NCI-H2196 treated with DMSO at 0.1 percent for 48 hours (cell line): ENCODE results near the gene ERCC4.

Experiments
- DNase-seq: peaks from one replicate; lab custom pipeline; 2025; ENCODE audit not compliant: unreplicated experiment; lab: John Stamatoyannopoulos, UW

ERCC4 gene

GRCh38 chr16:13909872-13910303 is 10.1 kb upstream of the ERCC4 start:
- DNase-seq, result peak; percentile 13

- no peak for DNase-seq
Measured at GRCh38 chr16:13911306-13911705, 8.6 kb upstream of the ERCC4 start.

DNA sequence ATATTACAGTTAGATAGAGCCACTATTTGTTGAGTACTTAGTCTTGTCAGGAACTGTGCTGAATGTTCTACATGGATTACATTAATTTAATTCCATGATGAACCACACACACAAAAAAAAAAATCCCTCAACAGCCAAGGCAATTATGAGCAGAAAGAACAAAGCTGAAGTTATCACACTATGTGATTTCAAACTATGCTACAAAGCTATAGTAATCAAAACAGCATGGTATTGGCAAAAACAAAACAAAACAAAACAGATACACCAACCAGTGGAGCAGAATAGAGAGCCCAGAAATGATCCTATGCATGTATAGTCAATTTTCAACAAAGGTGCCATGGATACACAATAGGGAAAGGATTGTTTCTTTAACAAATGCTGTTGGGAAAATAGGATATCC is 8.1 kb upstream of the ERCC4 start:
- no peak for DNase-seq

- no peak for DNase-seq
Measured at GRCh38 chr16:13912891-13913290, 7.1 kb upstream of the ERCC4 start.

GRCh38 chr16:13913374-13914292 is 6.3 kb upstream of the ERCC4 start:
- DNase-seq, result no peak

- no peak for DNase-seq
Measured at GRCh38 chr16:13915033-13915635, 4.8 kb upstream of the ERCC4 start.

- peak; percentile 53 for DNase-seq
Measured at GRCh38 chr16:13919330-13919682, 648 bp upstream of the ERCC4 start.

GRCh38 chr16:13920510-13920818 is 510 bp downstream of the ERCC4 start:
- DNase-seq, result no peak

DNA sequence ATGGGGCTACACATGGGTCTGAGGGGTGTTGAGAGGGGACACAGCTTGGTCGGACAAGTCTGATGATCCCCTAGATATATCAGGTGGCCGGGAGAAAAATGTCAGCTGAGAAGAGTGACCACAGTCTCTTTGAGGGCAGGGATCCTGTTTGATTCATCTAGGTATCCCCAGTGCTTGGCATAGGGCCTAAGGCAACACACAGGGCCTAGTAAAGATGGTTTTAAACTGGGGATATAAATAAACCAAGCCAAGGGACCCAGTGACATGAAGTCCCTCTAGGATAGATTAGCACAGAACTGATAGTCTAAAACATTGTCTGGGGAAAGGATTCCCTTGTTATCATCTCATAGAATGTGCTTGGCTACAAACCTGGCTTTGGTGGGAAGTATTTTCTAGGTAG is 1.4 kb downstream of the ERCC4 start:
- no peak for DNase-seq

GRCh38 chr16:13923703-13924298 is 3.8 kb downstream of the ERCC4 start:
- peak; percentile 61 for DNase-seq

- no peak for DNase-seq
Measured at GRCh38 chr16:13926464-13926863, 6.5 kb downstream of the ERCC4 start.

DNA sequence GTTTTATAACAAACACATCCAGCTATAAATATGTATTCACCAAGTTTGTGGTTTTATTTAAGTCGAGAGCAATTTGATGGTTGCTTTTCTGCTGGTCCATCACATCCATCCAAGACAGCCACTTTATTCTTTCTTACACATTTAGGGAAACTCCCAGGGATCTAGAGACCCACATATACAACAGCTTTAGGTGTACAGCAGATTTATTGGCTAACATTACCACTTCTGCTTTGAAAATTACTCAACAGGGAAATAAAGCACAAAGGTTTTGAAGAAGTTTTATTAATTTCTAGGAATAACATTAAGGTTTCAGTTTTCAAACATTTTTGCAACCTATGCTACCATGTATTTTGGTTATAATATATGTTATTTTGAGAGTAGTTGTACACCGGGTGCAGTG is 6.9 kb downstream of the ERCC4 start:
- no peak for DNase-seq

DNA sequence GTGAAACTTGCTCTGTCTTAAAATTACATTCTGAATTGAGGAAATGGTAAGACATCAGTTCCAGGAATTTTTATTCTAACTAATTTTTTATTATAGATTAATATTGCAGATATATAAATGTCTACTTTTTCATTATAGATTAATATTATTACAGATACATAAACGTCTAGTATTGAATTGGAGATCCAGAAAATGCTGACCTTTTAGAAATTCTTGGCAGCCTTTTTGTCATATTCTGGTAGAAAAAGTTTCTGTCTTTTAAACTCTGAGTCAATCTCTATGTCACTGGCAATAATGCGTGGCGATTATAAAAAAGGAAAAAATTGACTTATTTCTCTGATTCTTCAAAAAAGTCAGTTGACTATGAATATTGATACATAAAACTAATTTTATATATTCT is 8.7 kb downstream of the ERCC4 start:
- no peak for DNase-seq

DNA sequence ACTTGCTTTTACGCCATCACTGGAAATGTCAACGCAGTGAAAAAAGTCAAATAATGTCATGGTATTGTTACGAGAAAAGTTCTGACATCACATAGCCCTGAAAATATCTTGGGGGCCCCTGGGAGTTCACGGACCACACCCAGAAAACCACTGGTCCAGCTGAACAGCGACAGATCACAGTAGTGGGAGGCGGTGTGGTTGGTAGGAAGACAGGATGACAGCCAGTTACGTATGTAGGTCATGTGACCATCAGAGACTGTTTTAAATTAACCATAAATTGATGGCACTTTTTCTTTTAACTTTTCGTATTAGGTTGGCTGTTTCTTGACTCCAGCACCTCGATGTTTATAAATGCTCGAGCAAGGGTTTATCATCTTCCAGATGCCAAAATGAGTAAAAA is 11.9 kb downstream of the ERCC4 start:
- no peak for DNase-seq

DNA sequence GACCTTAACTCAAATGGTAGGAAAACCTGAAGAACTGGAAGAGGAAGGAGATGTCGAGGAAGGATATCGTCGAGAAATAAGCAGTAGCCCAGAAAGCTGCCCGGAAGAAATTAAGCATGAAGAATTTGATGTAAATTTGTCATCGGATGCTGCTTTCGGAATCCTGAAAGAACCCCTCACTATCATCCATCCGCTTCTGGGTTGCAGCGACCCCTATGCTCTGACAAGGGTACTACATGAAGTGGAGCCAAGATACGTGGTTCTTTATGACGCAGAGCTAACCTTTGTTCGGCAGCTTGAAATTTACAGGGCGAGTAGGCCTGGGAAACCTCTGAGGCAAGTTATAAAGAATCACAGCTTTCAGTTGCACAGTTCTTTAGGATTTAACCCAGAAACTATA is 15.5 kb downstream of the ERCC4 start:
- DNase-seq, result no peak

GRCh38 chr16:13936155-13936554 is 16.2 kb downstream of the ERCC4 start:
- DNase-seq, result no peak

DNA sequence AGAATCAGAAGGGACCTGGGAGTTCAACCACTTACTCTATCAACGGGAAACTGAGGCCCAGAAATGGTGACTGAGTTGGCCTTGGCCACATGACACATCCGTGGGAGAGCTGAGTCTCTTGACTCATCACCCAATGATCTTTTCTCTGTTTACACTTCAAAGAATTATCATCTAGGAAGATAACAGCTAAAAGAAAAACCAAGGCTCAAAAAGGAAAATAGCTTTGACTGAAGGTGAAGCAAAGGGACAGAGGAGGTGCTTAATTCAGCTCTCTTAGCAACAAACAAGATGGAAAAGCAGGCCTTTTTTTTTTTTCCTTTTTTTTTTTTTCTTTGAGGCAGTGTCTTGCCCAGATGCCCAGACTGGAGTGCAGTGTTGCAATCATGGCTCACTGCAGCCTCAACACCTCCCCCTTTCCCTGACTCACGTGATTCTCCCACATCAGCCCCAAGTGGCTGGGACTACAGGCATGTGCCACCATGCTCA is 16.7 kb downstream of the ERCC4 start:
- DNase-seq, result no peak

DNA sequence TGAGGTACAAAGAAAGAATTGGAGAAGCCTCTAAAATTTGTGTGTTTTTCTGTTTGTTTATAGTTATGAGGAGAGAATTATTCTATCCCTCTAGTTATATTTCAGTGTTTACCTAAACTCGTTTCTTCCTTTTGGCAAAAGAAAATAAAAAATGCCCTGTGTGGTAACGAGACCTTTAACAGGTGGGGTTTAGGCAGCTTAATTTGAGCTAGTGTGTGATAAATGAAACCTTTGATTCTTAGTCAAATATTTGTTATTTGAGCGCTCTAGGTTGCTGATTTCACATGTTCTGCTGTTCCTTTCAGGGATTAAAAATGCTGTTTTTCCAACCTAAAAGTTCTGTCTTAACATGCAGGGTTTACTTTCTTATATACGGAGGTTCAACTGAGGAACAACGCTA is 17.5 kb downstream of the ERCC4 start:
- no peak for DNase-seq

DNA sequence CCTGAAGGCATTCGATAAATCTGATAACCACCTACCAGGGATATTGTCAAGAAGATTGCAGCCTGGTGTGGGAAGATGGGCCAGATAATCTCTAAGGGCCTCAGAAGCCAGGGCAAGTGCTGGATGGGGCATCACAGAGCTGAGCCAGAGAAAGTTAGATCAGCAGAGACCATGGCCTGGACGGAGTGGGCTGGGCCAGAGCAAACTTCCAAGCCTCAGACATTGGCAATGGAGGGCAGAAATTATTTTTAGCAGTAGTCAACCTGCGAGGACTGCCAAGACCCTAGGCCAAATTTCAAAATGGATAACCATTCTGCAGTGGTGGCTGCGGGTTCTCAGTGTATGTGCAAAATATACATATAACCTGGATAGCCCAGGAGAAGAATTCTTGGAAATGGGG is 18.5 kb downstream of the ERCC4 start:
- DNase-seq, result no peak

DNA sequence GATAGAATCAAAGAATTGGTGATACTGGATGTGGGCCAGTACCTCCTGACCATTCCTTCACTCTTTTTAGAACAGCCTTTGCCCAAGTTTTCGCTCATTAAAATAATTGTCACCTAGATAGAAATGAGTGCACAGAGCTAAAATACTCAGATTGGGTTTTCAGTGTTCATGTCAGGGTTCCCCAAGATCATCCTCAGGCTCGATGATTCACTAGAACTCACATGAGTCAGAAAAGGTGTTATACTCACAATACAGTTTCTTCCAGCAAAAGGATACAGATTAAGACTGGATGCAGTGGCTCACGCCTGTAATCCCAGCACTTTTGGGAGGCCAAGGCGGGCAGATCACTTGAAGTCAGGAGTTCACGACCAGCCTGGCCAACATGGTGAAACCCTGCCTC is 19.9 kb downstream of the ERCC4 start:
- DNase-seq, result no peak

GRCh38 chr16:13940397-13940933 is 20.5 kb downstream of the ERCC4 start:
- DNase-seq, result no peak

GRCh38 chr16:13944816-13945215 is 24.9 kb downstream of the ERCC4 start:
- DNase-seq, result no peak
